HG03460 (cell line): ENCODE measurements around the gene ARHGAP18.
A peak's percentile ranks its signal among the peaks of the same experiment; 100 is the strongest.

Experiments
- ATAC-seq: cut with Tn5 transposase; IDR thresholded peaks from one replicate; pipeline ENCODE4 v1.9.1; 2021; ENCODE audit not compliant: unreplicated experiment

ARHGAP18 gene

DNA sequence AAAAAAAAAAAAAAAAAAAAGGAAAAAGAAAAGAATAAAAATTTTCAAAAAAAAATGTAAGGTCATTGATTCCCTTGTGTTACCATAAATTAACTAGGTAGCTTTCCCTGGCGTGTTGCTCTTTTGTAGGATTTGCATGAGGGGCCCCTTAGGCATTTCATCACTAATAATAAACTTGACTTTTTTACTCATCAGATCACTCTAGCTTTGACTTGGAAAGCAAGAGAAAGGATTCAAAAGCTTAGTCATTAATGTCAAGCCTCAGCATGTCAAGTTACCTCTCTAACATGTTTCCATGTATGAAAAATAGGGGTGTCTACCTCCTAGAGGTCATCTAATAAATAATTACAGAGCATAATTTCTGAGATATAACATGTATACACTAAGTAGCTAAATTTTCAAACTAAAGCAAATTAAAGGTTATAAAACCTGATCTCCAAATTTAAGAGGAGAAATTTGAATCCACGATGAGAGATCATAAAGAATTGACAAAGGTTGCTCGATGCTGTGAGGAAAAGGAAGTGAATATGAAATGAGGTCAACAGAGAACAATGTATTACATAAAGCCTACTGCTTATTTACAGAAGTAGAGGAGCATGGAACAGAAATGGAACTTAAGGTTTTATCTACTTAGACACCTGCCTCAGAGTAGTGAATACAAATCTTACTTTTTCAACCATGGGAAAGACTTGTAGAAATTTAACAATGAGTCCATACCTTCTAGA lies 86.8 kb downstream of the ARHGAP18 start:
- ATAC-seq: peak; percentile 57

DNA sequence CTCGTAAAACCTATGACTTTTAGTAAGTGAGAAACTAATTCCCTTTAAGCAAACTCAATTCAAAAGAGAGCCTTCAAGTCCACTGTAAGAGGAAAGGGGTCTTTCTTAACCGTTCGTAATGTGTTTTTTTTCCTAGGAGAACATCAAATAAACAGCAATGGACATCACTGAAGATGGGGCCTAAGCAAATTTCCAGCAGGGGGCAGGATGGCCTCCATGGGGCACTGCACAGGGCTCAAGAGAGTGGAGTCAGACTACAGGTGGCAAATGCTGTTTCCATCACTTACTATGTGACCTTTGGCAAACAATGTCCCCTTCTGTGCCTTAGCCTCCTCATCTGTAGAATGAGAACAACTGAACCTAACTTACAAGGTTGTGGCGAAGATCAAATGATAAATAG lies 88.7 kb downstream of the ARHGAP18 start:
- ATAC-seq: no peak

DNA sequence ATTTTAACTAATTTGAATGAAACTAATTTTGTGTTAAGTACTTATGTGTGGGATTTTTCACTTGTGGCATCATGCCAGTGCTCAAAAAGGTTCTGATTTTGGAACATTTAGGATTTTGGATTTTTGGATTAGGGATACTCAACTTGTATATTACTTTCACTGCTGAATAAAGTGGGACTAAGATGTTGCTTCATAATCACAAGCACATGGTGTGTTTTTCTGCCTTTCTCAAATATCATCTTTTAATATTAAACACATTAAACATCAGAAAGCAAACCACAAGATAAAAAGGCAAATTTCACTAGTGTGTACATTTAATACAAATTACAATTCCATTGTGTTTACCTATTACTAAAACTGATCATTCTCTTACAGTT lies 89.8 kb downstream of the ARHGAP18 start:
- ATAC-seq: no peak

DNA sequence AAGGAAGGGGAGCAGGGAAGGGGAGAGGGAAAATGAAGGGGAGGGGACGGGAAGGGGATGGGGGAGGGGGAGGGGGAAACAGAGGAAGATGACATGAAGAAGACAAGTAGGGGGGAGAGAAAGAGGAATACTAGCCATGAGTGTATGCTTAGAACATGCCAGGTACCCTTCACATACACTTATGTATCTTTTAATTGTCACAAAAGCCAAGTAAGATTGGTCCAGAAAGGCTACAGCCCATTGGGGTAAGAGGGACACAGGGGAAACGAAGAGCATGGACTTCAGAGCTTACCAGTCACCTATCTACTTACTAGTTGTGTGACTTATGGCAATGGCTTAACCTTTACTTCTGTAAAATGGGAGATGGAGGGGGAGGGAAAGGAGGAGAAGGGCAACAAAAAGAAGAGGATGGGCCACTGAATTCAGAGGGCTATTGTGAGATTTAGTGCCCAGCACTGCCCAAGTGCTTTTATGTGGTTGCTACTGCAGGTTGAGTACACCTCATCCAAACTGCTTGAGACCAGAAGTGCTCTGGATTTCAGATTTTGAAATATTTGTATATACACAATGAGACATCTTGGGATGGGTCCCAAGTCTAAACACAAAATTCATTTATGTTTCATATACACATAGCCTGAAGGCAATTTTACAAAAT lies 90.3 kb downstream of the ARHGAP18 start:
- ATAC-seq: no peak

DNA sequence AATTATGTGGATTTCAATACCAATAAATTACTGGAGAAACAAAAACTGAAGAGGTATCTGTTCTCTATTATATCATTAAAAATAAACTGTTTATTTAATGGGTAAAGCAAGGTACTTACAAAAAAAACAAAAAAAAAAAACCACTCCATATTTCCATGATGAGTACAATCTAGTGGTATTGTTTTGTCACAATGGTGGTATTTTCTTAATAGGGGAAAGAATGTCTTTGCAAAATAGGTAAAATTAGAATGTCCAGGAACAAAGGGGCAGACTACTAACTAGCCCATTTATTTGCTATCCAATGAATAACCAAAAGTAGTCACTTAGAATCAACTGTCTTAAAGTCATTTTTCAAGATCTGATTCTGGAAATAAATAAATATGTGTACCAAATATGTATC lies 92.0 kb downstream of the ARHGAP18 start:
- no peak for ATAC-seq

DNA sequence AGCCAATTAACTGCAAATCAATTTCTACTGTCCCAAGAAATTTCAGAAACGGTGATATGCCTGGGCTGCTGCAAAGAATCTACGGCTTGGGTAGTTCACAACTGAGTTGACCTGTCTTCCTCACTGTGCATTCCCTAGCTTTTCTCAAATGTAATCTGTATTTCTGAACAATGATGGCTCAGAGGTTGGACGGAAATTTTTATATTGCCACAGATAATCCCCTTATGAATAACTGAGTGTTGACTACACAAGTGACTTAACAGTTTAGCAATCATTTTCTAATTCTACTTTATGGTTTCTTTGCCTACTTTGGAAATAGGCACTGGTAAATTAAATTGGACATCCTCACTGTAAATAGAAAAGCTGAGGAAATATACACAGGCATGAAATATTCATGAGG lies 94.5 kb downstream of the ARHGAP18 start:
- no peak for ATAC-seq

DNA sequence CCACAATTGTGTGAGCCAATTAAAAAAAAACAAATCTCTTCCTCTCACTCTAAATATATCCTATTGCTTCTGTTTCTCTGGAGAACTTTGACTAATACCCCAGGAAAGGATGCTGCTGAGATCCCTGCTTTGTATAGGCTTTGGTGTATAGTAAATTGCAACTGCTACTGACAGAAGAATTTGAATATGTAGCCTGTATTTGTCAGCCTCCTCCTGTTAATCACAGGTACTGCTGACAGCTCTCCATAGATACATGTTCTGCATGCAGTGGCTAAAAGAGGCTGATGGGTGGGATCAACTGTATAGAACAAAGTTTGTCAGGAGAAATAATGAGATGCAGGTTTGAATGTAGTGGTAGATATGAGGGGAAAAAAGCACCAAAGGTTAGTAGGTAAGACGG lies 95.0 kb downstream of the ARHGAP18 start:
- no peak for ATAC-seq

DNA sequence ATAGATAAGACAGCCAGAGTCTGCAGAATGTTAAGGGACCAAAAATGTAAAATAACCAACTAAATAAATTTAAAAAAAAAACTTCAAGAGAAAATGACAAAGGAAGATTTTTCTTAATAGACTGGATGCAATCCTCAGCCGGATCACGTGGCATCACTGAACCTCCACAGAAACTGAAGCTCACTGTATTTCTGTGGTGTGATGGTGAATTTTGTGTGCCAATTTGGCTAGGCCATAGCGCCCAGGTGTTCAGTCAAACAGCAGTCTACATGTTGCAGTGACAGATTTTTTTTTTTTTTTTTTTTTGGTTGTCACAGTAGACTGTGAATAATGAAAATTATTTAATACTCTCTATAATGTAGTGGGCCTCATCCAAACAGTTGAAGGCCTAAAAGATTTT lies 95.5 kb downstream of the ARHGAP18 start:
- no peak for ATAC-seq

DNA sequence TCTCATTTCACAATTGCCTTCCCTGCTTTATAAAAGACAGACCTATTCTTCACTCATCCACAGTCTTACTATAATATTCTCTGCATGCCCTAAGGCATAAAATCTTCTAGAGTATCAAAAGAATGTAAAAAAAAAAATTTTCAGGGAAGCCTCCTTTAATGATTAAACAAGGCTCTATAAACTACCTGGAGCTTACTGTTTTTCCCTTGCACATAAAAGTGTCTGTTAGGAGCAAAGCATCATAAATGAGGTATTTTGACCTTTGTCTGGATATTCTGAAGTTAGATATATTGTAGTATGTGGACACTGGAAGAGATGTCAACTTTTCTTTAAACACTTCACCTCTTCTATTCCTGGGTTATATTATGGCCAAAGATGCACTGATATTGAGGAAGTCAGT lies 97.5 kb downstream of the ARHGAP18 start:
- ATAC-seq: no peak

DNA sequence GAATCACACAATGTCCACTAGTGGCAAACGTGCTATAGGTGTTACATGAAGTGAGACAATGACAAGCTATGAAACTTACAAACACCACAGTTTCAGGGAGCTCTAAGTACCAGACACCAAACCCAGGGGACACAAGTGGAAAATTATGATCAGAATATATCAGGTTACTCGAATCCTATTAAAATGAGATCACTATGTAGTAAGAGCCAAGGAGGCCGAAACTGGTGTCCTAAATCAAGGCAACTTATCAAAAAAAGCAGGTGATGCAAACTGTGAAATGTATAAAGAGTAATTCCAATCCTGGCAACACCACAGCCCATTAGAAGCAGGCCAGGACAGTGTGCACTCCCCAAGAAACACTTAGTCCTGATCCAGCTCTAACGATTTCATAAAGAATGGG lies 100.3 kb downstream of the ARHGAP18 start:
- ATAC-seq: no peak

DNA sequence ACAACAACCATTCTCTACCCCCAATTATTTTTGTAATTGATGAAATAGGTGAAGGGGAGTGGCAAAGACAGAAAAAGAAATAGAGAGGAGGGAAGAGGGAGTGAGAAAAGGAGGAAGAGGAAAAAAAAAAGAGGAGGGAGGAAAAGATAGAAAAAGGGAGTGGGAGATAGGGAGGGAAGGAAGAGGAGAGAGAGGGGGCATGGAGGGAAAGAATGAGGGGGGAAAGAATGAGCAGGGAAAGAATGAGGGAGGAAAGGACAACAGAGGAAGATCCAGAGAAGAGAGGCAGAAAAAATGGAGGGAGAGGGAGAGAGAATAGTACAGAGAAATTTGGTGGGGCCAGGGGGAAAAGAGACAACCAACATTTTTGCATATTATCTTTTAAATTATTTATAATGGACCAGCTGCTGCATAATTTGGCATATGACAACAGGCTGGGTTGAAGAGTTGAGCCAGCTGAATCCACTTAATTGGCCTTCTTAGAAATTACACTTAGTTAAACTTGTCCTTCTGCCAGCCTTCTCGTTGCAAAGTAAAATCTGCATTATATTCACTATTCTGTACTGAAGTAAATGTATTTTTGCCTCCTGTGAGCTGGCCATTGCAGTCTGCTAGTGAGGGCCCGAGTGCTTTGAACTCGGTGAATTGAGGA lies 101.0 kb downstream of the ARHGAP18 start:
- no peak for ATAC-seq

DNA sequence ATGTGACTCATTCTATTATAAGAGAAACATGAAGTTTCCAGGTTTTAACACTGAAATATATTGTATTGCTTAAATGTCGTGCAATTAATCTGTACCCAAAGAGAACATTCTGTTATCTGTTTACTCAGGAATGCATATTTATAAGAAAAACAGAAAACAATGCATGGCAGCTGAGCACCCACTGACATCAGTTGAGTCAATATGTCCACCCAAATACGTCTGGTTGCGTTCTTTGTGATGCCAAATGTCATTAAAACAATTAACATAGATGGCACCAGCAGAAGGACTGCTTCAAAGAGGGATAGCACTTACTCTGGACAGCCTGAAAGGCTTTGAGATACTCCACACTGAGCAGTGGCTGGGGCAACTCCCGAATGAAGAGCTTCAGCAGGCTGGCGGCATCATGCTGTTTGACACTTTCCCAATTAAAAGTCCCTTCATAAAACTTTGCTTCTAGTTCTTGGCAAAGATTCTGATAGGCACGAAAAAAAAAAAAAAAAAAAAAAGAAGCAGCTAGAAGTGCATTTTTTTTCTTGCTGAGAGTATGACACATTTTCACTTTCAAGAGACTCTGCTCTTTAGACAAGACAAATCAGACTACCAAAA lies 102.3 kb downstream of the ARHGAP18 start:
- no peak for ATAC-seq

DNA sequence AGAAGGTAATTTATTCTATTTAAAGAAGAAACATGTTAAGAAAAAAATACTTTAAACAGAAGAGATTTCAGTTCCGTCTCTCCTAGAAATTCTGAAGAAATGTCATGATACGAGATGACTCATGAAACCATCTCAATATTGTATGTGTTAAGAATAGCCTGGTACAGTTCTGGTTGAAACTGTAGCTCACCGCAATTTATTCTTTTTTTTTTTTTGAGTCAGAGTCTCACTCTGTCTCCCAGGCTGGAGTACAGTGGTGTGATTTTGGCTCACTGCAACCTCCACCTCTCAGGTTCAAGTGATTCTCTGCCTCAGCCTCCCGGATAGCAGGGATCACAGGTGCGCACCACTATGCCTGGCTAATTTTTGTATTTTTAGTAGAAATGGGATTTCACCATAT lies 103.3 kb downstream of the ARHGAP18 start:
- no peak for ATAC-seq

DNA sequence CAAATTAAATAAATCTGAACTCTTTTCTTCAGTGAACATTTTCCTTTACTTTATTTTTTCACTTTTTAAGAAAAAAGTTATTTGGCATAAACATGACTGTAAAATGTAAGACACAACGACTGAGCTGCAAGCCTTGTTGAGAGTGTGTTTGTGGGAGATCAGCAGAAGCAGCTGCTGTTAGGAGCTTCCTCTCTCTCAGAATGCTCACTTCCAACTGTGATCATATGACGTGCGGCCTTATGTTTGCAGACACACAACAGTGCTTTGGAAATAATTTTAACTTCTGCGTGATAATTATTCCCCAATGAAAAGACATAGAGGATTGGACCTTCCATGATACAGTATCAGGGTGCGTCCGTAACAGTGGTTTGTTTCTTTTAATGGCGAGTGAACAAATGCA lies 104.0 kb downstream of the ARHGAP18 start:
- ATAC-seq: no peak

DNA sequence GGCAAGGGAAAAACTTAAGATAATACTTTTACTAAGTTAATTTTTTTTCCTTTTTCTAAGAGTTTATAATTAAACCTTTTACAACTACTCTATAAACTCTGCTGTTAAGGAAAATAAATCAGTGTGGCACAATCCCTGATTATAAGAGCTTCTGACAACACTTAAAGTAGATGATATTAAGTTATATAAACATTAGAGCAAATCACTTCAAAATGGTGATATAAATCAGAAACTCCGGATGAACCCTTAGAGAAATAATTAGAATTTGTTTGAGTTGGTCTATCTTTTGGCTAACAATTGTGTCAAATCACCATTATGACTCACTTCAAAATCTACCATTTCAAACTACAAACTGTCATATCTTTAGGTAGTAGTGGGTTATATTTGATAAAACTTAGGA lies 104.9 kb downstream of the ARHGAP18 start:
- ATAC-seq: no peak

DNA sequence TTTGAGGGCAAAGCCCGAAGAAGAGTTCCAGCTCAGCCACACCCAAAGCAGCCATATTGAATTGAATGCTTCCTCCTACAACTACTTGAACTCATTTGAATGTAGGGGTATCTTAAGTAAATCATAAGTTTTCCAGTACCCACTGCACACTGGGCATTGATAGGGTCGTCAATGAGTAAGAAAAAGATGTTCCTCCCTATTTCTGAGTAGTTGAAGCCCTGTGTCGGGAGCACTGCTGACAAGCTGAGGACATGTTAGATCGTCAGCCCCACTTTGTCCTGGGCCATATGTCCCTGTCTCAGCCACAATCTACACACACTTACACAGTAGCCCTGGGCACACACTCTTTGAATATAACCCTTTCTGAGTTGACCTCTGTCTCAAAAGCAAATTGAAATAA lies 105.7 kb downstream of the ARHGAP18 start:
- no peak for ATAC-seq

DNA sequence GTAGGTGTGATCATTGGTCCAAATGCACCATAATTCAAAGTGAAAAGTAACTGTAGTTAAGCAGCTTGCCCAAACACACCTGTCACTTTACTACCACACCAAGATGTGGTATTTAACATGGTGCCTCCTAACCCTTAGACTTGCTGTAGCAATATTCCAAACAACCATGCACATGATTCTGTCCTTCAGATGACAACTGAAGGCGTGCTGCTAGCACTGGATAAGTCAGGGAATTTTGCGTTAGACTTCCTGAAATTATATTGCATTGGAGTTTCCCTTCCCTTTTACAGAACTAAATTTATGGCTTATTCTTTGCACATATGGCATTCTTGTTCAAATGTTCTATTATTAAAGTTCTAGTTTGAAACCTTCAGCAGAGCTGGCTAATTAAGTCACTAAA lies 106.2 kb downstream of the ARHGAP18 start:
- no peak for ATAC-seq

DNA sequence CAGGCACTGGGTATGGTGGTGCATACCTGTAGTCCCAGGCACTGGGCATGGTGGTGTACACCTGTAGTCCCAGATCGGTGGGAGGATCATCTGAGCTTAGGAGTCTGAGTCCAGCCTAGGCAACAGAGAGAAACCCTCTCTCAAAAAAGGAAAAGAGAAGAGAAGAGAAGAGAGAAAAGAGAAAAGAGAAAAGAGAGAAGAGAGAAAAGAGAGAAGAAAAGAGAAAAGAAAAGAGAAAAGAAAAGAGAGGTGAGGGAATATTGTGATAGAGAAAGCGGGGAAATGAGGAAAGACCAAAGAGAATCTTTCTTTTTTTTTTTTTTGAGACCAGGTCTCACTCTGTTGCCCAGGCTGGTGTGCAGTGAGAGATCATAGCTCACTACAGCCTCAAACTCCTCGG lies 108.7 kb downstream of the ARHGAP18 start:
- no peak for ATAC-seq

DNA sequence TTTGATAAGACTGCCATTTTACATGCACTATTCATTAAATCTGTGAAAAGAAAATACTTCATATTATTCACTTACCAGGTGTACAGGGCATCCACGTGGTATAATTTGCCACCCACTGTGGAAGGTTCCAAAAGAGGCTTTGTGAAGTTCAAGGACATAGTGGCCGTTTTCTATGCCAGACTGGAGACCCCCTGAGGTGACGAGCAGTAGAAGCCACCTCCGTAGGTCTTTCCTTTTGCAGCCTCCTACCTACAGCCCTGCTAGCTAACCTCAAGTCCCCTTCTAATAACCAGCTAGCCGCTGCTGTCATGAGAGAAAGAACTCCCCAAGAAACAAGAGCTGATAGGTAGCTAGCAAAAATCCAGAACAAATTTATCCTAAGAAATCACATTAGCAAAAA lies 110.5 kb downstream of the ARHGAP18 start:
- no peak for ATAC-seq

DNA sequence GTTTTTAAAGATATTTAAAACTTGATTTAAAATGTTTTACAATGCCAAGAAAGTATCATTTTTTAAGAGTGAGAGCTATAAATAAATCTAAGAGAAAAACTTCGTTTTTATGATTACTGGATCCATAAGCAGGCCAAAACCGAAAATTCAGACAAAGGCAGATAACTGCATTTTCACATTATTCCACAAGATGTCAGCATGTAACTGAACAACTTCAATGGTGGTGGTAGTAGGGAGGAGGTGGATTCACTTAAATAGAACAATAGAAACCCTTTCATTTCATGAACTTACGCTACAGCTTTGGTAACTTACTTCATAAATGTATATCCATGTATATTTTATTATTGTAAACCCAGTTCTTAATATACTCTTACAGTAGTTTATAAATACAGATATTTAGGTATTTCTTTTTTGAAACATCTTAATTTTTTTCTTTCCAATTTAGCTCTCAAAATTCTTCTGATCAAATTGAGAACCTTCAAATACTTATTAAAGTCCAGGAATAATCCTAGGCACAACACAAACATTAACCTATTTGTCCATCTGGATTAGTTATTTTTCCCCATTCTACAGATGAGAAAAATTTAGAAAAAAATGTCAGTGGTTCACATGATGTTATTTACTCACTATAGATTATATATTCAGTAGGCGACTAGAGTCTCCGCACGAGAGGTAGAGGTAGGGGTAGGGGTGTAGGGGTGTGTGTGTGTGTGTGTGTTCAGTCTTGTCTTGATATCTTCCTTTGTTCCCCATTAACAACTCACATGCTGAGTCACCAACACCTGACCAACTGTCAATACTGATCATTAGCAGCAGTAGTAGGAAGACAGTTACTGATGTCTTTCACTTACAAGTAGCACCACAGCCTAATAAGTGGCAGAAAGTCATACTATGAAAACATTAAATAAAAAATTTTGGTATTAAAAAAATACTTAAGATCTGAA lies 111.5 kb downstream of the ARHGAP18 start:
- ATAC-seq: peak; percentile 66
